Measurements from ENCODE around the gene MAP3K4.

MAP3K4 gene, protein sequence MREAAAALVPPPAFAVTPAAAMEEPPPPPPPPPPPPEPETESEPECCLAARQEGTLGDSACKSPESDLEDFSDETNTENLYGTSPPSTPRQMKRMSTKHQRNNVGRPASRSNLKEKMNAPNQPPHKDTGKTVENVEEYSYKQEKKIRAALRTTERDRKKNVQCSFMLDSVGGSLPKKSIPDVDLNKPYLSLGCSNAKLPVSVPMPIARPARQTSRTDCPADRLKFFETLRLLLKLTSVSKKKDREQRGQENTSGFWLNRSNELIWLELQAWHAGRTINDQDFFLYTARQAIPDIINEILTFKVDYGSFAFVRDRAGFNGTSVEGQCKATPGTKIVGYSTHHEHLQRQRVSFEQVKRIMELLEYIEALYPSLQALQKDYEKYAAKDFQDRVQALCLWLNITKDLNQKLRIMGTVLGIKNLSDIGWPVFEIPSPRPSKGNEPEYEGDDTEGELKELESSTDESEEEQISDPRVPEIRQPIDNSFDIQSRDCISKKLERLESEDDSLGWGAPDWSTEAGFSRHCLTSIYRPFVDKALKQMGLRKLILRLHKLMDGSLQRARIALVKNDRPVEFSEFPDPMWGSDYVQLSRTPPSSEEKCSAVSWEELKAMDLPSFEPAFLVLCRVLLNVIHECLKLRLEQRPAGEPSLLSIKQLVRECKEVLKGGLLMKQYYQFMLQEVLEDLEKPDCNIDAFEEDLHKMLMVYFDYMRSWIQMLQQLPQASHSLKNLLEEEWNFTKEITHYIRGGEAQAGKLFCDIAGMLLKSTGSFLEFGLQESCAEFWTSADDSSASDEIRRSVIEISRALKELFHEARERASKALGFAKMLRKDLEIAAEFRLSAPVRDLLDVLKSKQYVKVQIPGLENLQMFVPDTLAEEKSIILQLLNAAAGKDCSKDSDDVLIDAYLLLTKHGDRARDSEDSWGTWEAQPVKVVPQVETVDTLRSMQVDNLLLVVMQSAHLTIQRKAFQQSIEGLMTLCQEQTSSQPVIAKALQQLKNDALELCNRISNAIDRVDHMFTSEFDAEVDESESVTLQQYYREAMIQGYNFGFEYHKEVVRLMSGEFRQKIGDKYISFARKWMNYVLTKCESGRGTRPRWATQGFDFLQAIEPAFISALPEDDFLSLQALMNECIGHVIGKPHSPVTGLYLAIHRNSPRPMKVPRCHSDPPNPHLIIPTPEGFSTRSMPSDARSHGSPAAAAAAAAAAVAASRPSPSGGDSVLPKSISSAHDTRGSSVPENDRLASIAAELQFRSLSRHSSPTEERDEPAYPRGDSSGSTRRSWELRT (N-terminal part only)

DNA sequence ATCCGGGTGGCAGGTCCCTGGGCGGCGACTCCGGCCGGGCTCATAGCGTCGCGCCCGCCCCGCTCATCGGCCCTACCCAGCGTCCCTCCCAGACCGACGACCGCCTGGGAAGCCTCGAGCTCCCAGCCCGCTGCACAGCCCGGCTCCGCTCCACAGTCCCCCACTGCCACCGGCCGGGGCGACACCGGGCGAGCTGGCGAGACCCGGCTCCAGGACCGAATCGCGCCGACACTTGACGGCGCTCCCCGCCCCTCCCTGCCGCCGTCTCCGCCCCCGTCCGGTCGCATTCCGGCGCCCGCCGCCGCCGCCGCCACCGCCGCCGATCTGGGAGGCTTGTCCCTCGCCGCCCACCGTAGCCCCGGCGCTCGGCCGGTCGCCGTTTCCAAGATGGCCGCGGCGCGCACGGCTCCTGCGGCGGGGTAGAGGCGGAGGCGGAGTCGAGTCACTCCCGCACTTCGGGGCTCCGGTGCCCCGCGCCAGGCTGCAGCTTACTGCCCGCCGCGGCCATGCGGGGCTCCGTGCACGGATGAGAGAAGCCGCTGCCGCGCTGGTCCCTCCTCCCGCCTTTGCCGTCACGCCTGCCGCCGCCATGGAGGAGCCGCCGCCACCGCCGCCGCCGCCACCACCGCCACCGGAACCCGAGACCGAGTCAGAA, at the start of gene MAP3K4:
Gene MAP3K4 (plus strand): TSS at position 364 of the 655 bp plus-strand sequence. CDS start 163 bp downstream, at position 527.
- DNase-seq: peak; percentile 53 to 73

DNA sequence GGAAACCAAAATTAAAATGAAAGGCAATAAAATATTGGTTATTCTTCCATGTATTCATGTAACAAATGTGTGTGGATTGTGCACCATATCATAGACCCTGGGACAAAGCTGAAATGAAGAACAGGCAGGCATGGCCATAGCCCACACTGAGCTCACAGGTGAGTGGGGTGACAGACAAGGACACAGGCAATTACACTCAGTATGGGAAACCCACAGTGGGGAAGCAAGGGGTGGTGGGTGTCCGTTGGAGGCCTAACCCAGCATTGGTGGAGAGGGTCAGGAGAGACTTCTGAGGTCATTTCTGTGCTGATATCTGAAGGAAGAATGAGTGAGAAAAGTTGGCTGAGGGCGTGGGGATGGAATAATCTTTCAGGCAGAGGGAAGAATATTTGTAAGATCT, 47.6 kb upstream of the MAP3K4 start:
- DNase-seq: no peak

DNA sequence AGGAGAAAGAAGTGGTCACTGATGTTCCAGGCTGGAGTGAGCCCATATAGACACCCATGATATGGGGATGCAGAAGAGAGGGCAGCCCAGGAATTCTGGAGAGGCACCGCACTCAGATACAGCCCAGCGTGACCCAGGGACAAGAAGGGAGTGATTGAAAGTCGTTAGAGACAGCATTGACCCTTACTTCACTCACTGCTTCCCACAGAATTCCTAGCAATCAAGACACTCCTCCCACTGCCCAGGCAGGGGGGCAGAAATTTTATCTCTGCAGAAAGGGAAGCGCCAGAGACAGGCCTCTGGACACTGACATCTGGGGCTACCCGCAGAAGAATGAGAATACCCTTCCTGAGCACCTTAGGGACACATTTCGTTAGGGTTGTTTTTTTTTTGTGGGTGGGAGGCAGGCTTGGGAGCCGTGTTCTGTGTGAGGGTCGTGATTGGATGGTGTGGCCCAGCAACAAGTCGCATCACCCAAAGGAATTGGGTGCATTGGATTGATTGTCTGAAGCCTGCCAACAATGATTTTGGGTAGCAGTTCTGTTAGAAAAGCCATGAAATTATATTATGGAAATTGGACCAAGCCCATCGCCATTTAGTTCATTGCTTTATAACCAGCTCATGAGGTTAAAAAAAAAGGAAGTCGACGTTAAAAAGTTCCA, 45.9 kb upstream of the MAP3K4 start:
- DNase-seq: no peak

DNA sequence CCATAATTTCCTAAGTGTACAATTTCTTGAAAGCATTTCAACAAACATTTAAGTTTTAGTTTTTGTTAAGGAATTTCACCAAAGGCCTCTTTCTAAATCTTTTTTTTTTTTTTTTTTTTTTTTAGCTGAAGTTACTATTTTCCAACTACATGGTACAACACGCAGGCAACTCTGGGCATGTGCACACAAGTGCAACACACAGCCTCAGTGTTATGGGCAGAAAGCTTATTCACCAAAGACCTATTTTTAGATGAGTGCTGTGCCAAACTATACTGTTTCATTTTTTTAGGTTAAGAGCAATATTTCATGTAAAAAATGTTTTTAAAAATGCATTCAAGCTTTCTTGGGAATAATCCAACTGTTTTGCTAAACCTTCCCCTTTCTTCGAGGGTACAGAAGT, 42.0 kb upstream of the MAP3K4 start:
- no peak for DNase-seq

DNA sequence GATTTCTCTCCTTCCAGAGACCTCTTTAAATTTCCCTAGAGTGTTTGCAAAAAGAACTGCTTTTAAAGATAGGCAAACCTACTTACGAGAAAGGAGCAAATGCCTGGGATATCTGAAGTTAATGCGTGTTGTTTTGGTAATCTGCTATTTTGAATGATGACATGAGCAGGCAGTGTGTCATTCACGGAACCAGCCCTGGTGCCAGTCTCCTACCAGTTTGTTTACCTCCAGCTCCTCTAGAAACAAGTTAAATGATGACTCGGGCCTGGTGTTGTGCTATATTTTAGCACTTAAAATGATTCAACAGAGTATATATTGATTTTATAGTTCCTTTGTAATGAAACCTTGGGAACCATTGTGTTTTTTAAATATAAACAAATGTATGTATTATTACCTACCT, 41.1 kb upstream of the MAP3K4 start:
- no peak for DNase-seq

DNA sequence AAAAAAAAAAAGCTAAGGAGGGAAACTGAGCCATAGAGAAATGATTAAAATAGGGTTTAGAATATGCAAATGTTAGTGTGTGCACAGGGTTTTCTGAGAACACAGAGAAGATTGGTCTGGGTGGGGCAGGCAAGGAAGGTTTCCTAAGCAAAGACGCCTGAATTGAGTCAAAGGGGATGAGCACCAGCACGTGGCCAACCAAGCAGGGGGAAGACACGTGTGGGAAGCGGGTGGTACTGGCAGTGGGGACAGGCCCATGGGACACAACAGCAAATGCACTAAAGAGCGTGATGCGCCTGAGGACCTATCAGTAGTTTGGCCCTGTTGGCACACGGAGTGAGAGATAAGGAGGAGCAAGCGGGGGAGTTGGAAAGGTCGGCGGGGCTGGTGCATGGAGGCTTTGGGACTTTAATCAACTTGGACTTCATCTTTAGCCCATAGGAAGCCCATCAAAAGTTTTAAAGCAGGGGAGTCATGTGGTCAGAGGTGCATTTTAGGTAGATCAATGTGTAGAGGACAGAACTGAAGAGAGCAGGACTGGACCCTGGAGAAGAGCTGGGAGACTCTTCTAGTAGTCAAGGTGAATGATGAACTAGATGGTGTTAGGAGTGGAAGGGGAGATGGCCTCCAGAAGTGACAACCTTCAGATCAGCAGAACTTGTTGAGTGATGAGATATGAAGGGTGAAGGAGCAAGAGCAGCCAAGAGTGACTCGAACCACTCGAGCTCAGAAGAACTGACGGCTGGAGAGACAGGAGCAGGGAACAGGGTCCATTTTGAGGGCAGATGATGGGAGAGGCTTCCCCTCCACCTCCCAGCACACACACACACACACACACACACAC, 40.2 kb upstream of the MAP3K4 start:
- no peak for DNase-seq

DNA sequence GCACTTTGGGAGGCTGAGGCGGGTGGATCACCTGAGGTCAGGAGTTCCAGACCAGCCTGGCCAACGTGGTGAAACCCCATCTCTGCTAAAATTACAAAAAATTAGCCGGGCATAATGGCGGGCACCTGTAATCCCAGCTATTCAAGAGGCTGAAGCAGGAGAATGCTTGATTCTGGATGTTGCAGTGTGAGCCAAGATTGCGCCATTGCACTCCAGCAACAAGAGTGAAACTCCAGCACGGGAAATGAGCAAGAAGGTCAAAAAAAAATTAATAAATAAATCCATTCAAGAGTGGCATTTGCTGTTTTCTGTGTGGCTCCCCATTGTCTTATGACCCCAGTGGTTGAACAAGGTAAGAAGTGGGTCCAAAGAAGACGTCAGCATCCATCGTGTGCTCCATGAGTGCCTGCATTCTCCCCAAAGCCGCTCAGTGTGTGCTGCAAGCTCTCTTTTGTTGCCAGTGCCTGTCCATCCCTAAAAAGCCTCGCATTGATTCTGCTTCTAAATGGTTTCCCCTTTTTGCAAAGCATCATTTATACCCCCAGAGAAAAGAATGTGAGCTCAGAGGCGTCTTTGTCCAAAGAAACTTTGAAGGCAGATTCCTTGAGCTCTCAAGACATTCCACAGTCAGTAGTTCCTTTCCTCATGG, 38.8 kb upstream of the MAP3K4 start:
- DNase-seq: no peak

DNA sequence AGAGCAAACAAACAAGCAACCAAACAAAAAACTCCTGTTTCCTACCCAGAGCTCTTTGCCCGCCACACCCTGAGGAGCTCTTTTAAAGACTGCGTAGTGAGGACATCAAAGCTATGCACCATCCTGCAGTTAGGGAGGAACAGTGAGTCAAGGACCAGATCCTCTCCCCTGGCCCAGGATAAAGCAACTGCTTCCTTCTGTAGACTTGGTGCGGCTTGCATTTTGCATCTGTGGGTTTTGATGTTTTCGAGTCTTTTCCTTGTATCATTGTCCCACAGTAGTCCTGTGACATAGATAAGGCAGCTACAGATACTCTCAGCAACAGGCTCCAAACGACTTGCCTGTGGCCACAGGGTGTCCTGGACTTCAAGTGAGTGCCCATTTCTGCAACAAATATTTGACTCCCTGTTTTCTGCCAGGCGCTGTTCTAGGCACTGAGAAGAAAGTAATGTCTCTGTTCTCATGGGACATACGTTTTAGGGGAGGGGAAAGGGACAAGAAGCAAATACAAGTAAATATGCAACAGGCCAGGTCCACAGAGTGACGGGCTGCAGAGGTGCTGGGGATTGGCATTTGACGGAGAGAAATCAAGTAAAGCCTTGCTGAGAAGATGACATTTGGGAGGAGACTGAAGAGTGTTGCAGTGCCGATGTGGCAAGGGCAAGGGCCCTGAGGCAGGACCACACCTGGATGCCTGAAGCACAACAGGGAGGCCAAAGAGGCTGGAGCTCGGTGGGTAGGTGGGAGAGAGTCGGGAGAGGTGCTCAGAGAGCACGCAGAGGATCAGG, 35.9 kb upstream of the MAP3K4 start:
- no peak for DNase-seq

DNA sequence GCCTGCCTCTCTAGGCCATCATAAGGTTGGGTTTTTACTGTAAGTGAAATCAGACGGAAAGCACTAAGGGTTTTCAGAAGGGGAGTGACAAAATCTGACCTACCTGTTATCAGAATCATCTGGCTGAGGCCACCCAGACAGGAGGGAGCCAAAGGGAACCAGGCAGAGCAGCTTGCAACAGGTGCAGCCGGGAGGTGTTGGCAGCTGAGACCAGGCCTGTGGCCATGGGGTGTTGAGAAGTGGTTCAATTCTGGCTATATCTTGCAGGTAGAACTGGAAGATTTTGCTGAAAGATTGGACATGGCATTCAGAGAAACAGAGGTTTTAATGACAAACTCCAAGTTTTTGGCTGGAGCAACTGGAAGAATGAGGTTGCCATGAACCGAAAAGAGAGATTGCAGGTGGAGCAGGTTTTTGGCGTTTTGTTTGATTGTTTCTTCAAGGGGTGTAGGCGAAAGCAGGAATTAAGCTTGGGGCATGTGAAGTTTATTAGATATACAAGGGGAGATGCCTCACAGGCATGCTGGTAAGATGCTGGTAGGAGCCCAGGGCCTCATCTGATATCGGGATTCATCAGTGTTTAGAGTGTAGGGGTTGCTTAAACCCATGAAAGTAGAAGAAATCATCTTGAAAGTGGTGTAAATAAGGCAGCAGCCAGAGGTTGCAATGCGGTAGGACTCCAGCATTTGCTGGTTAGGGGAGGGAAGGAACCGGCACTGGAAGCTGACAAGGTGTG, 35.1 kb upstream of the MAP3K4 start:
- no peak for DNase-seq

DNA sequence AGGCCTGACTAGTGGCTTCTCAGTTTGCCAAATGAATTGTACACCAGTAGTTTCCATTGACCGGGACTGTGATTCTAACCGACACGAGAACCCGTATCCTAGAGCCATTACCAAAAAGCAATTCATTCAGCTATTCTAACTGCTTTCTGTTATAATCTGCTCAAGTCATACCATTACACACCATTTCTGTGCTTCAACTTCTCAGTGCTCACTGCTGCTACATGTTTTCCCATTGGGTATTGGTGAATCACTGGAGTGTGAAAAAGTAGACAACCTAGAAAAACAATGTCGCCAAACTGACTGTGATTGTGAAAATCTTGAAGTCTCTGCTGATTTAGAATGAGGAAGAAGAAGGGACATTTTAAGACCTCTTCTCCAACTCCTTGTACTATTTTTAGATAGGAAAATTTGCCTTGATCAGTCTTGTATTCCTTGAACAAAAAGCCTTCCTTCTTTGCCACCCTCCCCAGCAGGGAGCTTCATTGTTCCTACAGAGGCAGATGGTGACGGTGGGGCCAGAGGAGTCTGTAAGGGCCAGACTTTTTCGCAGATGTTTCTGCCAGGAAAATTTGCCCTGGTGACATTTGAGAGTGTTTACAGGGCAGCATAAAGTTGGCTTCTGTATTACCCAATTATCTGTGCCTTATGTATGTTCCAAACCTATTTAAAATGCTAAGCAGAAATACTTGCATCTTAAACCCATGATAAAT, 31.7 kb upstream of the MAP3K4 start:
- DNase-seq: no peak

DNA sequence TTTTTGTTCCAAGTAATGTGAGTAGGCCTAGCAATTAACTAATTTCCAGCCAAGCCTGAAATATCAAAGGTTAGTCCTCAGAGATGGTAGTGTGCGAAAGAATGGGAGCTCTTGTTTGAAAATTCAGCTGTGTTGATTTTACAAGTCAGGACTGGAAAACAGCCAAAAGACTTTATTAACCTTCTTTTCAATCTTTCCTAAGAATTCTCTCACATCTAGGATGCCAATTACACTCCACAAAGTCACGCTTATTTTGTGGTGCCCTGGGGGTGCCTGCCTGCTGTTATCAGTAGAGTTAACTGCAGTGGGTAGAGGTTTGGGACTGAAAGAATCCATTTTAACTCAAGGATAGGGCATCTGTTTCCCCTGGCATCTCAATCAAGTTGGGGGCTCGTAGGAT, 30.7 kb upstream of the MAP3K4 start:
- no peak for DNase-seq

DNA sequence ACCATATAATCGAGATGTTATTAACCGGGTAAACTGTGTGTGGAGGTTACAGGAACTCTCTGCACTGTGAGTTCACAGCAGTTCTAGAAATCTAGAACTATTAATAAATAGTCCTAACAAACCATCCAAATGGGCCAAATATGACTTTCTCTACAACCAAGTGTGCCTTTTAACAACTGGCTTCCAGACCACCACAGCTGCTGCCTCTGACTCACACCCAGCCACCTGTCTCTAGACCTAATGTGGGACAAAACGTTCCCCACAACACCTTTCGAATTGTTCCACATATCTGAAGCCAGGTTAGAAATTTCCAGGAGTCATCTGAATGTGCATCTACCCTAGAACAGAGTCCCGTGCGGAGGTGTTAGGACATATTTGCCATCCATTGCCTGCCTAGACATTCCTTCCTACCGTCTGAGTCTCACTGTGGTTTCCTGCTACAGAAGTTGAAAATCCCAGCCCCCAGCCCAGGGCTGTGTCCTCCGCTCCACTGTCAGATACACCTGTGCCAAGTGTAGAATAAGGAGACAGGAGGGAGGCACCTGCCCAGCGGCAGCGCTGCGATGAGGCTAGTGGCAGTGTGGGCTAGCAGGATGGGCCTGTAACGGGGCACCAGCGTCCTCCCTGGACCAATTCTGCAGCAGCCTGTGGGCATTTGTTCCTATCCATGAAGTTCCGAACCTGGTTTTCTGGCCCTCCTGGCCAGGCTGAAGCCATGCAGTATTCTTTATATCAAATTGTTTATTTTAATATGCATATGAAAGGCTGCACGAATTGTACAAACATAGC, 28.5 kb upstream of the MAP3K4 start:
- DNase-seq: no peak

DNA sequence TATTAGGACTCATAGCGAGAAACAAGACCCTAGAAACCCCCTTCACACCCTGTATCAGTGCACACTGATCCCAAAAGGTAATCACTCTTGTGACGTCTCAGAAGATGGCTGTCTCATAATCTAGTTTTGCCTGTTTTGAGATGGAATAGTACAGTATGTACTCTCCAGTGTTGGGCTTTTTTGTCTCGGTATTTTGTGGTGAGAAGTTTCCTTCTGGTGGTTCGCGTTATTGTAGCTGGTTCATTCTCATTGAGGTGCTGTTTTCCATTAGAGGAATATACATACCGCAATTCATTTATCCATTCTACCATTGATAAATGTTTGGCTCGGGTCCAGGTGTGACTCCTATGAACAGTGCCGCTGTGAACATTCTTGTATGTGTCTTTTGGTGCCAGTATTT, 27.9 kb upstream of the MAP3K4 start:
- DNase-seq: no peak

DNA sequence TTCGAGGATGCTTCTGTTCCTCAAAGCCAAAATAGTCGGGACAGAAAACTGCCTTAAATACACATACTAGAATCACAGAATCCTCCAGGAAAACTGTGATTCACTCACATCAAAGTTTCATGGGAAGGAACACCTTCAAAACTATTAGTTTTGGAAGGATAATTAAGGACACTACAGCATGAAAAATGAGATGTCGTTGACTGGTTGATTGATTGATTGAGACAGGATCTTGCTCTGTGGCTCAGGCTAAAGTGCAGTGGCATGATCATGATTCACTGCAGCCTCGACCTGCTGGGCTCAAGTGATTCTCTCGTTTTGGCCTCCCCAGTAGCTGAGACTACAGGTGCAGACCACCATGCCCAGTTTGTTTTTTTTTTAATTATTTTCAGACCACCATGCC, 25.7 kb upstream of the MAP3K4 start:
- no peak for DNase-seq

DNA sequence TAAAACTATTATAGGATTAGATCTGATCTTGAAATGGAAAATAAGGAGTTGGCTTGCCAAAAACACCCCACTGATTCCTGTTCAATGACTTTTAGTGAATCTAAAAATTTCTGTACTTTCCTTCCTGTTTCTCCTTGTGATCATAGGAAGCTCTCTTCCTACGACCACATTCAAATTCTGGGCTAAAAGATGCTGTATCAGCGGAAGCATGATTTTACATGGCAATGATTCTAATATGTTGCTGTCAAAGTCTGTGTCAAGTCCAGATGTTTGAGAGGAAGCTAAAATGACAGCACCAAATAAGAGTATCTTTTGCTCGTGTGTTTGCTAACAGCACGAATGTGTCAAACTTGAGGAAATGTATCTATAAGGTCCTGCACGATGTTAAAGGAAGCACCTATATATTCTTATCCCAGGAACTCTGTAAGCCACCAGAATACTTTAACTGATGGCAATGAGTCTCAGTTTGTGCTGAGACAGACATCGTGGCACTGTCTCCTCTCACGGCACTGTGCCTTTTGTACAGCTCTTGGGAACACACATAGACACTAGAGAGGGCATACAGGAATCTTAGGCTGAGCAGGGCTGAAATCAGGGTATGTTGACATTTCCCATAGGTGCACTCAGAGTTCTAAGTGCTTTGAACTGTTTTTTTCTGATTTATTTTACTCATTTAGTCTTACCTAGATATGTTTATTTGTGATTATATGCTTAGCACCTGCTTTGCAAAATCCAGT, 24.9 kb upstream of the MAP3K4 start:
- DNase-seq: no peak

DNA sequence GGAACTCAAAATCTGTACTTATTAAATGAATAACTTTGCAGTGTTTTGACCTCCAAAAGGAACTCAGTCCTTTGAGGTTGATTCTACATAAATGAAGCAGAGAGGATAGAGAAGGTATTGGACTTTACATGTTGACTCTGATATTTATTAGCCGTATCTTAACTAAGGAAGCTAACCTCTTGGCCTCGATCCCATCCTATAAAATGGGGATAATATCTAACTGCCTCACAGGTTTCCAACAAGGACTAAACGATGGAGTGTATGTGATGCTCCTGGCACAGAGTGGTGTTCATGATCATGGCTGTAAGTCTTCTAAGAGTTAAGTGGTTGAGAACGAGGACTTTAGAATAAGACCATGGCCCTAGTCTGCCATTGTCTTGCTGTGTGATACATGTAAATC, 24.2 kb upstream of the MAP3K4 start:
- DNase-seq: no peak

DNA sequence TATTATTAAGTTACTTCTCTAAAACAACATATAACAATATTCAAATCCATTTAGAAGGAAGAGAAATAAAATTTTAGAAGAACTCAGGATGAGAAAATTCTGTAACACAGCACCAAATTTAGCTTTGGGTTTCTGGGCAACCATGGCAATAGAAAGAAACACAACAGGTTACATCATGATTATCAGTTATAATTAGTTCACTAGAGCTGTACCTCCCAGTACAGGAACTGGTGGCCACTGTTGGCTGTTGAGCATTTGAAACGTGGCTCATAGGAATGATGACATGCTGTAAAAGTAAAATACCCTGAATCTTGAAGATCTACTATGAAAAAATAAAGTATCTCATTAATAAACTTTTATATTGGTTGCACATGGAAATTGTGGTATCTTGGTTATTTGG, 23.7 kb upstream of the MAP3K4 start:
- no peak for DNase-seq
